Stimulated activated naive CD4-positive, alpha-beta T cell (primary cell): ENCODE measurements around the gene GPR62.
"Not testable (repeated sequence)": the region's sequence is repeated elsewhere in the genome, so short reads cannot be mapped to it uniquely, and the experiment has no call there.

Experiments used
- DNase-seq, 6 experiments: peaks; one replicate each; lab custom pipeline; 2025; lab: John Stamatoyannopoulos, UW

Gene GPR62

DNA sequence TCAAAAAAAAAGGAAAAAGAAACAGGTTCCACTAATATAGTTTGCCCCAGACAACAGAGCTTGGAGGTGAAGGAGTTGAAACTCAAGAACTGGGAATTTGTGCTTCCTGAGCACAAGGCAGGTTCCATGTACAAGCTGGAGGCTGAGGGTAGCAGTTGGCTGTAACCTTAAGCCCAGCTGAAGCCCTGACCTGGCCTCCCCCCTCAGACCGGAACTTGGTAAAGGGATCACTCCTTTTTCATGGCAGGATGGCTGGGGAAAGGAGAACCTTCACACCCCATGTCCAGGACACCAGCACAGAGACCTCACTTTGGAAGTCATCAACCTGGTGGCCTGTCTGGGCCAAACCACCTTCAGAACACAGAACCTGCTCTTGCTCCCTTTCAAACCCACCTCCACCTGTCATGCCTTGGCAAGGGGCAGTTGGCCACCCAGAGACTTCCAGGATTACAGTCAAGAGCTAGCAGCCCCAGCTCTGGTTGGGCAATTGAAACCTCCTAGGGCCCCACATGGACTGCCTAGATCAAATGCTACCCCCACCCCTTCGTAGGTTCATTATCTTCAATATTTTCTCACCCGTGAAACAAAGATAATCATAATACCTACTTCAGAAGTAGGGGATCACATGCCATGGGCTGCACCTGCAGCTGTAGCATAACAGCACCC is 37.0 kb downstream of the GPR62 start:
- no peak for DNase-seq

DNA sequence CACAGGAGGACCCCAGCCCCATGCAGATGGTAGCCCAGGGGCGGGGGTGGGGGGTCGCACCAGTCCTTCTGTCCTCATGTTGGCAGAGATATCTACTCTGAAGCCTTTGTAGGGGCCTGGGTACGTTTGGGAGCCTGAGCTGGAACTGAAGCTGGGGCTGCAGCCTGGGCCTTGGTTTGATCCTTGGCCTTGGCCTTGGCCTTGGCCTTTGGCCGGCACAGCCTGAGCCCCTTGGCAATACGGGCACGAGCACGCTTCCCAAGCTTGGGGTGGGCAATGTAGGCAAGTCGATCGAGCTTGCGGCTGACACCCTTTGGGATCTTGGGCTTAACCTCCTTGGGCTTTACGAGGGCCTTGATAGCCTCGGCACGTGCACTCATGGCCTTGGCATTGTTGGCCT is 38.5 kb downstream of the GPR62 start:
- not testable (repeated sequence) for DNase-seq

DNA sequence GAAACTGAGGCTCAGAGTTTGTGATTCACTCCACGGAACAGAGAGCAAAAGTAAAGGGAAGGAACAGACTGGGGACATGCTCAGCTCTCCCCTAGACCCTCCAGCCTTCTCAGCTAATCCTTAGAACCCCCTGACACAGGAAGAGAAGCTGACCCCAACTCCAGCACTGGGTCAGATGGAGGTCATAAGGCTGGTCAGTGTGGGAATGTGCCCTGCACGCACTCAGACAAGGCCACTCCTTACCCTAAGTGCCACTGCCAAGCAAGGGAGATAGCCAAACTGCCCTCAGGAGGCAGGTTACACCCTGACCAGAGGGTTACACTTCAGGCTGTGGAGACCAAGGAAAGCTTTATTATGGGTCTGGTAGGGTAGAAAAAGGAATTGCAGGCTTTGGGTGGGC is 39.3 kb downstream of the GPR62 start:
- no peak for DNase-seq

- DNase-seq: peak; percentile 86 to 93 (median 91)
Observed at GRCh38 chr3:51995346-51996163, 40.4 kb downstream of the GPR62 start, which contains the start of gene RPL29. RPL29 (minus strand) TSS chr3:51995895; CDS start chr3:51995461, 434 bp downstream.

DNA sequence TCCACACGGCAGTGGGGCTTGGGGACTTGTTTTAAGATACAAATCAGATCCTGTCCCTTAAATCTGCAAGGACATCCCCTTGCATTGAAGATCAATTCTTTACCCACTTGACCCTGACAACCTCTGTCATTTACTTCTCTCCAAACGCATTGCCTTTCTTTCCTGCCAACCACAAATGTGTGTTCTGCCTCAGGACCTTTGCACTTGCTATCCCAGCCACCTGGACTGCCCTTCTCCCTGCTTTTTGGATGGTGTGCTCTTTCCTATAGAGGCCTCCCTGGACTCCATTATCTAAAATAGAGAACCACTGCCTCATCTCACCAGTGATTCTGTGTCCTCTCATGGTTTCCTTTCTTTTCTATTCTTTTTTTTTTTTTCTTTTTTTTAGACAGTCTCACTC is 42.0 kb downstream of the GPR62 start:
- DNase-seq: no peak

DNA sequence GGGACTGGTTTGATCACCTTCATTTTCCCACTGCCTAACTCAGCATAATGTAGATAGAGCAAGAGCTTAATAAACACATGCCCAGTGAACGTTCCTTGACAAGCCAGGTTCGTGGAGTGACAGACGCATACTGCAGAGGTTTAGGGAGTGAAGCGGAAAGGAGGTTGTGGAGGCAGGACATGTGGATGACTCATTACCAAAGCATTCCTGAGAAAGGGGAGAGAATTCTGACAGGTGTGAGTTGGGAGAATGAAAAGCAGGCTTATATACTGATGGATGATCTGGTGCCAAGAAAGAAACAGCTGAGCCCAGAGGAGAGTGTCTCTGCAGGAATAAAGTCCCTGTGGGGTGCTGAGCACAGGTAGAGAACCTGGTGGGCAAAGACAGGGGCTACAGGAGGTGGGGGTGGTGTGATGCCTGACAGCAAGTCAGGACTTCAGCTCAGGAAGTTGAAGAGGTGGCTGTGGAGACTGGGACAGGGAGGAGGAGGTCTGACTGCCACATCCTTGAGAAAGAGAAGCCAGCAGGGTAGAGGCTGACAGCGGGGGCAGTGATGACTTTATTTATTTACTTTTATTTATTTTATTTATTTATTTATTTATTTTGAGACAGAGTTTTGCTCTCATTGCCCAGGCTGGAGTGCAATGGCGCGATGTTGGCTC is 42.9 kb downstream of the GPR62 start:
- no peak for DNase-seq

DNA sequence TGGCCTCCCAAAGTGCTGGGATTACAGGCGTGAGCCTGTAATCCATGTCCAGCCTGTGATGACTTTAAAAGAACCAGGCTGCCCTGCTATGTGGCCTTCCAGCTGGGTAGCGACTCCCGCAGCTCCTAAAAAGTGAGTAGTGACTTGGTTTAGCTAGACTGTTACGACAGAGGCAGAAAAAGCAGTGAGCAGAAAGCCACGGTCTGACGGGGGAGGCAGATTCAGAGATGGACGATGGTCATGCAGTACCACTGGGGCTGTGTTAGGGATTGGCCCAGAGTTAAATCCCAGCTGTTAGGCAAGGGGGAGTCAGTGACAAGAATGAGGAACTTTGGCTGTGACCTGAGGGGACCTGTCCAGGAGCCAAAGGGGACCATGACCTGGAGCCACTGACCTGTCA is 43.6 kb downstream of the GPR62 start:
- no peak for DNase-seq

DNA sequence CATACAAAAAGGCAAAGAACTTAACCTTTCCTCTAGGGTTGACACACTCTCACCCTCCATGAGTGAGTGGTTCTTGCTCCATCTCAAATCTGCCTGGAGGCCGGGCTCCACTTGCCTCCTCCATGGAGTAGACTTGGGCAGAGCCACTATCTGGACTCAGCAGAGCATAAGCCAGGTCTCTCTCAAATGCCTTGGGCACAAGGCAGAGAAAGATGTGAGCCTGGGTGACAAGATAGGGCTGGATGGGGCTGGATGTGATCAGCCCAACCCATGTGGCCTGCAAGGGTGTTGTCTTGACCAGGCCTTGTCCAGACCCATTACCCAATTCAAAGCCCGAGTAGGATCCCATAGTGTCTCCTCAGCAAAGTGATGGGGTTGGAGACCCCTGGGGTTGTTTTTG is 44.7 kb downstream of the GPR62 start:
- no peak for DNase-seq

- DNase-seq: peak; percentile 62 to 89 (median 82)
Observed at GRCh38 chr3:52001443-52001974, 46.3 kb downstream of the GPR62 start.

DNA sequence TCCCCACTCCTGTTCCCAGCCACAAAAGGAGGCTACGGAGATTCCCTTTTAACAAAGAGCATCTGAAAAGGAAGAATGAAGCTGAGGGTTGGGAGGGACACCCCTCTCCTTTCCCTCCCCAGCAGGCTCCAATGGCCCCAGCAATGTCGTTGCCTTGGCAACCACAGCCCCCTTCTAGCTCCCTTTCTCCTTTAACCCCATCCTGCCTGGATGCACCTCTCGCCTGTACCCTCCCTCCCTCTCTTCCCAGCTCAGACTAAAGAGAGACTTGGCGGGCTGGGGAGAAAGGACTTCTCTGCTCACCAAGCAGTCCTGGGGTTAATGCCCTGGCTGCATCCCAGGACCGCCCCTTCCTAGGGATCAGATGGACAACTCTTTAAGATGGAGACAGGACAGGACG is 47.6 kb downstream of the GPR62 start:
- DNase-seq: no peak

- DNase-seq: no peak
Observed at GRCh38 chr3:52004163-52004787, 49.1 kb downstream of the GPR62 start.

DNA sequence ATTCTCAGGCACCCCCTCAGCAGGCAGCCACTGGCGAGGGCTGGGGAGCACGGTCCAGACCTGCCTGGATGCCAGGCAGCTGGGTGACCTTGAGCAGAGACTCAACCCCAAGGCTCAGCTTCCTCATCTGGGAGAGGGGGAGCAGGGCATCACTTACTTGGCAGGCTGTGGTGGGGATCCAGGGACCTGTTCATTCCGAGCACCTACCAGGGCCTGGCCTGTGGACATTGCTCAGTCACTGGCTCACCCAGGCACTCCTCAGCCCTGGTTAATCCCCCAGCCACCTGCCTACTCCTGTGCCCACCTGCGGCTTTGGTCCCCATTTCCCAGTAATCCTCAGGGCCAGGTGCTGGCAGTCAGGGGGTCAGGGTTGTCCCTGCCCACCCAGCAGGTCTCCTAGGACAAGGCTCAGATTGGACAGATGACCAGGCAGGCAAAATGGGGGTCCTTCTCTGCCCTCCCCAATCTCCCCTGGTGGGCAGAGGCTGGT is 49.8 kb downstream of the GPR62 start:
- no peak for DNase-seq

DNA sequence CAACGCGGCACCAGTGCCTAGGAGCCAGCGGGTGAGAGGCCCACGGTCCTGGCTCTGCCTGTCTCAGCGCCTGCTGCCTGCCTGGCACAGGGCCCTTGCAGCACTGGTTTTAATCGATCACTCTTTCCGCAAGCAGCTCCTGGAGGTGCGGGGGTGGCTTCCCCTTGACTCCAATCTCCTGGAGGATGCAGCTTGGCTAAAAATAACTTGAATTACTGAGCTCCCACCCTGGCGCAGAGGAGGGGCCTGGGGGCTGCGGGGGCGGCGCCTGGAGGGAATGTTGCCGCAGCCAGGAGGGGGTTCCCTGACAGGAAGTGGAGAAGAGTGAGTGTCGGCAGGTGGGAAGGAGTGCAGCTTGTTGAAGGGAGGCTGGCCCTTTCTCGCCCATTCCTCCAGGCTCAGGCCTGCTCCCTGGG is 50.4 kb downstream of the GPR62 start:
- DNase-seq: peak in 1 of 6 experiments; percentile 13

DNA sequence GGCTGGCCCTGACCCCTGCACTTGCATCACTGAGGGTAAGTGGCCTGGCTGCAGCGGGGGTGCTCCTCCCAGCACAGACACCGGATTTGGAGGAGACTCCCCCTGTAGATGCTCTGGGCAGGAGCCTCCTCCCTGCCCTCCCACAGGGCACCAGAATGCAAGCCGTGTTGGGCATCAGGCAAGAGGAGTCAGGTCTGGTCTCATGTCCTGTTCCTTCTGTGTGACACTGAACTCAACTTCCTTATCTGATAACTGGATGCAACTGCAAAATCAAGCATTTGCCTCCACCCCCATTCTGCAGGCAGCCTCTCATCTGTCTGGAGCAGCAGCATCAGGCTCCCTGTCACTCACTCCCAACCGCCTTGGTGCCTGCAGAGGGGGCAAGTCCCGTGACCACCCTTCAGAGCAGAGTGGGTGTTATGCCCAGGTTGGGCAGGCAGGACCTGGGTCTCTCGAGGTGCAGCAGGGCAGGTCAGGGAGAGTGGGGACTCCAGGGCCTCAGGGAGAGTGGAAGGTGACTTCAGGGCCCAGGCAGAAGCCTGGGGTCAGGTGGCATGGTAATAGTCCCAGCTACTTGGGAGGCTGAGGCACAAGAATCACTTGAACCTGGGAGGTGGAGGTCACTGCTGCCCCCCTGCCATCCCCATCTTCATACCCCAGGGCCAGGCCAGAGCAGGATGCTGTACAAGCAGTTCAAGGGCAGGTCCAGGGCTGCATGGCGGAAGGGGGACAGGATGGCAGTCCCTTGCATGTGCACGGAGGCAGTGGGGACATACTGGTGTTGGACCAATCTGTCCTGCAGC is 51.0 kb downstream of the GPR62 start:
- DNase-seq: no peak

DNA sequence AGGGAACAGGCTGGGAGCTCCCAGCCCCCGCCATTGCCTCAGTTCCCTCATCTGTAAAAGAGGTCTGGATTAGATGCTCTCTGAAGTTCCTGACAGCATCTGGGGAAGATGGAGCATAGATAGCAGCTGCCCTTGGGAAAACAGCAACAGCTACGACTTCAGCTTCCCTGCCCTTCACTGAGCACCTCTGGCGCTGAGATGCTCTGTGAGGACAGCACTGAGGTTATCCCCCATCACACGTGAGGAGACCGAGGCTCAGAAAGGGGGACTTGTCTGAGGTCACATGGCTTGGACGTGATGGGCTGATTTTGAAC is 51.6 kb downstream of the GPR62 start:
- no peak for DNase-seq
